ENCODE measurements around the gene ROGDI. TPM values are rescaled to one million over a fixed set of nuclear protein-coding genes. Genes with fewer than 3 reads are reported as not detected.

ROGDI gene, protein sequence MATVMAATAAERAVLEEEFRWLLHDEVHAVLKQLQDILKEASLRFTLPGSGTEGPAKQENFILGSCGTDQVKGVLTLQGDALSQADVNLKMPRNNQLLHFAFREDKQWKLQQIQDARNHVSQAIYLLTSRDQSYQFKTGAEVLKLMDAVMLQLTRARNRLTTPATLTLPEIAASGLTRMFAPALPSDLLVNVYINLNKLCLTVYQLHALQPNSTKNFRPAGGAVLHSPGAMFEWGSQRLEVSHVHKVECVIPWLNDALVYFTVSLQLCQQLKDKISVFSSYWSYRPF
- polyA plus RNA-seq (2014; cell fraction: cytosol; rRNA removed), result 51.0 and 59.5 TPM in 2 replicates
- 173 and 199 TPM in 2 replicates for polyA plus RNA-seq (2014; cell fraction: nucleus; rRNA removed)

DNA sequence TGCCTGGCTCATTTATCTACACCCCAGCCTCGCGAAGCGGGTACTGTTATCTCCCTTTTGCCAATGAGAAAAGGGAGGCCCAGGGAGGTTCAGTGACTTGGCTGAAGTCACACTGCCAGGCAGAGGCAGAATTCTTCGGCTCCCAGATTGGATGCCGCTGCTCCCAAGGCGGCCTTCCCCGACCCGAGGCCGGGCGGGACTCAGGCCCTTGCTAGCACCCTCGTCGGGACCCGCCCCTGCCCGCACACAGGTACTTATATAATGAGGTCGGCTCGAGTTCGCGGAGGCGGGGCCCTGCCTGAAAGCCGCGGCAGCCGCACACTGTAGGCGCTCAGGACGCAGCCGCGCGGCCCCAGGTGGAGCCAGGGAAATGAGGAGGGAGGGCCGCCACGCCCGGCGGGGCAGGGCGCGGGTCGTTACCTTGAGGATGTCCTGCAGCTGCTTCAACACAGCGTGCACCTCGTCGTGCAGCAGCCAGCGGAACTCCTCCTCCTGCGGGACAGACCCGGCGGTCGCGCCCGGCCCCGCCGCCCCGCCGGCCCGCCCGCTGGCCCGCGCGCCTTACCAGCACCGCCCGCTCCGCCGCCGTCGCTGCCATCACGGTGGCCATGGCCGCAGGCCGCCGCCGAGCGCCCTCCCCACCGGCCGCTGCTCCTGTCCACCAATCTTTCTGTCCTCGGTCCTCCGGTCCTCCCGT lies at the start of gene ROGDI:
ROGDI (minus strand) TSS at position 672 of the 697 bp plus-strand sequence; CDS start at position 610, 62 bp downstream.
- DNase-seq (ENCODE audit: low spot score), result peak; percentile 67

DNA sequence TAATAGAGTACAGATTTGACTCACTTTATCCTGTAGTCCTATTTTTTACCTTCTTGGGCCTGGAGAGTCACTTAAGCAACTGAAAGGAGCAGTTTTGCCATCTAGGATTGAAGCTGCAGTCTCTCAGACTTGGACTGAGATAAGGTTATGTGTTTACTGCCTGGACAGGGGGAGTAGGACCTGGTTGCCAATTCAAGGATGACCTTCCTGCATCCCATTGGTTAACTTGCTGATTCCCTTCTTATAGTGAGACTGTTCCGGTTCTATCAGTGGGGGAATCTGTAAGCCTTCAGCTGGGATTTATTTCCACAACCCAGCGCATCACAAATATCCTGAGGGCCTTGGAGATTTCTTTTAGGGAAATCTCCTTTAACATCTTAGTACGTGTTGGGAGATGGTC lies 47.8 kb upstream of the ROGDI start:
- DNase-seq (ENCODE audit: low spot score), result no peak

DNA sequence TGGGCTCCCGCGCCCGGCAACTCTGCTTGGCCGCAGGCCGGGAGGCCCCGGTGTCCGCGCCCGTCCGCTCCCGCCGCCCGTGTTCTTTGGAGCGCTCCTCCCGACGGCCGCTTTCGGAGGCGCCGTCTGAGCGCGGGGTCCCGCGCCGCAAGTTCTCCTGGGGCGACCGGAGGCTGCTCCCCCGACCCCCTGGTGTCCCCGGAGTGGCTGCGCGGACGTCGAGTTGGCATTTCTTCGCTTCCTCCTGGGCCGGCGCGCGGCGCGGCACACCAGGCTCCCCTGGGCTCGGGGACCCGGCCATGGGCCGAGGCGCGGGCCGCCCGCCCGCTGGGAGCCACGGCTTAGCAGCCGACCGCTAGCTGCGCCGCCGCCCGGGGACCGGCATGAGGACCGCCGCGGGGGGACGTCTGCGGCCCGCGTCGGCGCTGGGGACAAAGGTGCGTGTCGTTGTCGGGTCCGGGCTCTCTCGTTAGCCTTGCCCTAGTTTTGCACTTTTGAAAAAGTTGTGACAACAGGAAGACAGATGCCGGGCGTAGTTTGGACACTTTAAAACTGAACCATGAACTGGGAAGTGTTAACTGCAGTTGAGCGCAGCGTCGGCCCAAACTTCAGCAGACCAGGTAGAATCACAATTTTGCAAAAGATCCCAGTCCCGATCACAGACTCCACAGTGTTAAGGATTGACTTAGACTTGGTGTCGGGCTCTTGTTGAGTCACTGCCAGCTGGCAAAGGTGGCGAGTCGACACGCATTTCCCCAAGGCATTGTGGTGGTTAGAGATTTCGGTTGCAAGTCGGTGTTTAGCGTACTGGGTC lies 45.5 kb upstream of the ROGDI start:
- no peak for DNase-seq (ENCODE audit: low spot score)

DNA sequence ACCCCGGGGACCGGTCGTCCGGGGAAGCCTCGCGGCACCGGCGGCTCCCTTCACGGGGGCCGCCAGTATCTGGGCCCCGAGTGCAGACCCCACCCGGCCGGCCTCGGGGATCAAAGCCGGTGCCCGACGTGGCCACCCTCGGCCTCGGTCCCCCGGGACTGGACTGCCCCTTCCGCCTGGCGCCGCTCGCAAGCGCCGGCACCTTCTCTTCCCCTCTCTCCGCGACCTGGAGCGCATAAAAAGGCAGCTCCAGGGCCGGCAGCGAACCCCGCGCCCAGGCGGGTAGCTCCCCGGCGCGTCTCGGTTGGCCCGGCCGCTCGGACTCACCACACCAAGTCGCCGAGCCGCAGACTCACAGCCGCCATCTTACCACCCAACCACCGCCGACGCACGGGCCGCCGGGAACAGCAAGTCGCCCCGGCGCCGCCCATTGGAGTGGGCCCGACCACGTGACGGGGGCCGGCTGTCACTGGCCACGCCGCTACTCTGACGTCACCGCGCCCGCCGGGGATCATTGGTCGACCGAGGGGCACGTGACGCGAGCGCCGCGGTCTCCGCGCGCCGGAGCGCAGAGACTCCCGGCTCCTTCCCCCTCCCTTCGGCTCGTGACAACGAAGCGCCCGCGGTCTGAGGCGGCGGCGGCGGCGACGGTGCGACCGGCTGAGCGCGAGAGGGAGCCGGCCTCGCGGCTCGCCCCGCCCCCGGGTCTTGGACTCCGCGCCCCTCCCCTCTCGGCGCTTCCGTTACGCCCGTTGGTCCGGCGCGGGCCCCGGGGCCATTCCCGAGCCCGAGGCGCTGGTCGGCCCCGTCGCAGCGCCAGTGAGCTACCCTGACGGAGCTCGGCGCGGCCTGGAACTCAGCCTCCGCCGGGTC lies 44.7 kb upstream of the ROGDI start, which contains the start of the genes GLYR1 and UBN1:
GLYR1 (minus strand) TSS at position 388 of the 873 bp plus-strand sequence; CDS start at position 365, 23 bp downstream.
UBN1 (plus strand) TSS at position 581 of the 873 bp plus-strand sequence. CDS start 5,437 bp downstream, outside the sequence.
- DNase-seq (ENCODE audit: low spot score), result peak; percentile 96

DNA sequence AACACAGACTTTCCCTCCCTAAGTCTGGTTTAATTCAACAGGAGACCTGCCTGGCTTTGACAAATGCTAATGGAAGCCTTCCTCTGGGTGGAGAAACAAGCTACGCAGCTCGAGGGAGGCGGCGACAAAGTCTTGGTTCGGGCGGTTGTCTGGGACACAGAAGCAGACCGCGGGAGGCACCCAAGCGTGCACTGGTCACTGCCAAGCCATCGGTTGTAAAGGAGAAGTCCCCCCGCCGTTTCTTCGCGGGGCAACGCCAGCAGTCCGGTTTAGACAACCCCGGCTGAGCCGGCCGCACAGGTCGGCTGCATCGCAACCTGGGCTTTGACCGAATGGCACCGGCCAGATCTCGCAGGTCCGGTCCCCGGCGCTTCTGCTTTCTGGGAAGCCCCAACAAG lies 44.1 kb upstream of the ROGDI start:
- DNase-seq (ENCODE audit: low spot score), result peak; percentile 40

DNA sequence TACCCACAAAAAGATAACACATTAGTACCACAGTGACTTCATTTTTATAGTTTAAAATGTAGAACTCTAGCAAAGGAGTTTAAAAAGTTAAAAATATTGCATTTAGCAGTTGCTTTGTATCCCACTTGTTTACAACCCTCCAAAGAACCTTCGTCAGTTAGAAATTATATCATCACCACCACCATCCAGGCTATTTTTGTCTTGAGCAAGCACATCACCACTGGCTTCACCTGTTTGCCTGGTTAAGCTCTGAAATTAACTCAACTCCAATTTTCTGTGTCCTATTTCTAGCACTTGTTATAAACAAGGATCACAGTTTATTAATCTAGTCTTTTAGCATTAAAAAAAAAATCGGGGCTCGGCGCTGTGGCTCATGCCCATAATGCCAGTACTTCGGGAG lies 38.6 kb upstream of the ROGDI start:
- DNase-seq (ENCODE audit: low spot score), result no peak

DNA sequence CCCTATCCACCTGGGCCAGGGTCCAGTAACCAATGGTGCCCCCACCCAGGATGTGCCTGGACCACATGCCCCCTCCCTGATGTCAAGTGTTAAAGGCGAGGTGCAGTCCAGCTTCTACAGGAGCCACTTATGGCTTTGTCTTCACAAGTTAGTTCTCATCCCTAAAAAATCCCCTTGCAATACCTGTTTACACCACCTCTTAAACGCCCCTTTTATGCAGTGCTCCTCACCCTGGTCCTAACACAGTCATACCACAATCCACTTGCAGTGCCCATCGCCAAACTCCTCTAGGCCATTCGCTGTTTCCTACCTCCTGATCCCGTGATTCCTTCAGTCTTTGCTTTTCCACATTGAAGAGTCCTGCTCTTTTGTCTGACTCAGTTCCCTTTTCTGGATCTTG lies 37.5 kb upstream of the ROGDI start:
- DNase-seq (ENCODE audit: low spot score), result no peak

DNA sequence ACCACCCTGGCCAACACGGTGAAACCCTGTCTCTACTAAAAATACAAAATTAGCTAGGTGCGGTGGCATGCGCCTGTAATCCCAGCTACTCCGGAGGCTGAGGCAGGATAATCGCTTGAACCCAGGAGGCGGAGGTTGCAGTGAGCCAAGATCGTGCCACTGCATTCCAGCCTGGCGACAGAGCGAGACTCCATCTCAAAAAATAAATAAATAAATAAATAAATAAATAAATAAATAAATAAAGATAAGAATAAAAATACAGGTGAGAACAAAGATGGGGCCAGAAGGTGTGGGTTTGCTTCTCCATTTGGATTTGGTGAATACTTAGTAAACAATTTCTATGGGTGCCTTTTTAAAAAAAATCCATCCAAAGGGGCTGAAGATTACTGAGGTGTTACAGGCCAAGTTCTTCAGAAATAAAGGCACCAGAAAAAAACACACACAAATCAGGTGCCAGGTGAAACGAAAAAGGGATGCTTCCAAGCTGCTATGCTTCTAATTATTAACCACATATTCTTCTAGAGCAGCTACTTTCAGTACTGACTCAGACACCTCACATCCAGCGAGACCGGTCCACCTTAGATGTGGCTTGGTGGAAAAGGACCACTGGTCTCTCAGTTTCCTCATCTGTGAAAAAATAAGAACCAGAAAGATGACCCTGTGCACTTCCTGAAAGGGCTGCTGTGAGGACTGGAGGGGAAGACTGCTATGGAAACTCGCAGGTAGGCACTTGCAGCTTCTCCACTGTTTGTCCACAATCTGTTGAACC lies 35.5 kb upstream of the ROGDI start:
- DNase-seq (ENCODE audit: low spot score), result no peak

DNA sequence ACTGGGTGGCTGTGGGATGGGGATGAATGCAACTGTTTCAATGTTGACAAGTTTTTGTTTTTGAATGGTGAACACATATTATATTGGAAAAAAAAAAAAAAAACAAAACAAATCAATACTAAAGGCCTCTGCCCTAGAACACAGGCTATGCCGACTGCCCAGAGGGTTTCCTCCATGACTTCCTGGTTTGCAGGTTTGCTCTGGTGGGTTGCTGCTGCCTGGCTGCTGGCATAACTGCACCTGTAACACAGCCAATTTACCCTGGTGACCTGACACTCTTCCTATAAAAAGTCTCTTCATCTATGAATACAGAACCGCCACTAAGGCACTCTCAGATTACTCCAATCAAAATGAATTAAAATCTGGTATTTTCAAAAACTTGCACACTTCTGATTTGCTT lies 34.3 kb upstream of the ROGDI start:
- no peak for DNase-seq (ENCODE audit: low spot score)

DNA sequence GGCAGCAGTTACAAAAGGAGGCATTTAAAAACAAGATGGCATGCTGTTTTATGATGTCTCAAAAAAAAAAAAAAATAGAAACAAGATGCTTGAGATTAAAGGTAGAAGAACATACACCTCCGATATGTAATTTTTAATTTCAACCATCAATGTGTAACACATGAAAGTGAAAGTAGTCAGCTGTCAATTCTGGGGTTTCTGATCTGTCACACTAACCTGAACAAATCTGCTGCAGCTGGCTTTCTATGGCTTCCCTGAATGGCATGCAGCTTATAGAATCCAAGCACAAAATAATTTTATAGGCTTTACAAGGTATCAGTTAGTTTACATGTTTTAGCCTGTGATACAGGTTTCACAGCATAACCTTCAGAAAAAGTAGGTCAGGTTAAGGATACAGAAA lies 31.2 kb upstream of the ROGDI start:
- no peak for DNase-seq (ENCODE audit: low spot score)

DNA sequence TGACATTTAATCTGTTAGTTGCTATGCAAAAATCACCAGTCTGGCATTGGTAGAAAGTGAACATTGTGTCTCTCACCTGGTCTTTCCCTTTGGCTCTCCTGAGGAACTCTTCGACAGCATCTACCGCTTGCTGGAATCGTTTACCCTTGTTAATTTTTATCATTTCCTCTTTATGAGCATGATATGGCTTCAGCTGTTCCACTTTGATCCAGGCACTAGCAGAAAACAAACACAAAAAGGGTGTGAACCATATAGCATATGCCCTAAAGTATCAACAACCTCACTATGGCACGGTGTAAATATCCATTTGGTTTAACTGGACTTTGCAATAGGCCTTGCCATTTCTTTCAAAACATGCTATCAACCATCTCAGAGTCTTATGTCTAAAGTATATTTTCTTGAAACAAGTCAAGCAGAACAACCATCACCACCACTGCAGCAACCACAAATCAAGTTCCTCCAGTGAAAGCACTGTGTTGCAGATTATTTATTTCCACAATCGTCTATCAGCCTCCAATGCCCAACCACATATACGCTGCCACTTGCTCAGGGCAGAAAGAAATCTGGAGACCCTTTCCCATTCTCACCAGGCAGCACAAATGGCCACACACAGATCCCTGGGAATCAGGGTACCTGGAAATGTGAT lies 30.4 kb upstream of the ROGDI start:
- no peak for DNase-seq (ENCODE audit: low spot score)

DNA sequence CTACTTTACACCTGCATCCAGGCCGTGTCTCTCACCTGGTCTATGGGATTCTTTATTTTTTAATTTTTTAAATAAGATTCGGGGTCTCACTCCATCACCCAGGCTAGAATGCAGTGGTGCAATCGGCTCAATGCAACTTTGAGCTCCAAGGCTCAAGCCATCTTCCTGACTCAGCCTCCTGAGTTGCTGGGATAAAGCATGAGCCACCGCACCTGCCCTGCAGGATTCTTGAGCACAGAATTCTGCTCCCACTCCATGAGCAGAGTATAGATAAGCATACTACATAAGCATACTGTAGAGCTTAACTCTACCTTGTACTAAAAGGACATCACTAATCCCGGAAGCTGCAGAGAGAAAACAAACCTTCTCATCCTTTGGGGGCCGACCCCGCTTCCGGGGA lies 29.2 kb upstream of the ROGDI start:
- no peak for DNase-seq (ENCODE audit: low spot score)

DNA sequence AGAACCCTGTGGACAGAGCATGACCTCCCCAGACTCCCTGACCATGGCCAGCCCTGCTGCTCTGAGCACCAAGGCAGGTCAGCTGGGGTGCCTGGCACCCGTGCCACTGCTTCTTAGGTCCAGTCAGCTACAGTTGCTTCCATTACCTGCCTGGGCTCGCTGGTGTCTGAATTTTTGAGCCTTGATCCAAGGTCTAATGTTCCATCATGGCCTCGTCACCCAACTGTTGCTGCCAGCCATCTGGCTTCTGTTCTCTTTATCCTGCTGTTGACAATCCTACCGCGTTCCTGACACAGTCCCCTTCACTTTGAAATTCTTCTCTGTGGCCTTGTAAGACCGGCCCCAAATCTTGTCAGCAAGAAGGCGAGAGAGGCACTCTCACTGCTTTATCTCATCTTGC lies 28.0 kb upstream of the ROGDI start:
- DNase-seq (ENCODE audit: low spot score), result no peak

DNA sequence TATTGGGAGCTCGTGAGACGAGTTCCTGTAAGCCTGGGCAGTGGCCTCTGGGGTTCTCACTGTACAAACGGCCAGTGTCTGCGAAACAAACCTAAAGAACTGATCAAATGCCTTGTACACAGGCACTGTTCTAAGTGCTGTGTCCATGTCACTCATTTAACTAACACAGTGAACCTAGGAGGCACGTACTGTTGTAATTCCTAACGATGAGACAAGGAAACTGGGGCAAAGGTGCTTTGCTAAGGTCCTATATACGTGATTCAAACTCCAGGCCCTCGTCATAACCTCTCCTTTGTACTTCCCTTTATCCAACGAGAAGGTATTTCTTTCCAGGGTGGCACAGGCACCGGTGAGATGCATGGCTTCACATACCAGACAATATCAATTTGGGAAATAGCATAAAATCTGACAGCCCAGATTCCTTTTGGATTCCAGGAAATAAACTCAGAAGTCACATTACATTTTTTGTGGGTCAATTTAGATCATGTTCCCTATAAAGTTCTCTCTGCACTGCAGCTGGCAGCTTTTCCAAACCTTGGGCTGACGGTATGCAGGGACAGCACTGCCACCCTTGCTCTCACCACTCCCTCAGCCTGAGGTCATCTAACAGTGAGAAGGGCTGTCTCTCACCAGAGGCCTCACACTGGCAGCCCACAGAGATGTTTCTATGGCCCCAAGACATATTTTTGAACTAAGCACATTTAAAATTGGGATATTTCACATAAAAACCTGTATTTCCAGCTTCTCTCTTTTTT lies 26.3 kb upstream of the ROGDI start:
- DNase-seq (ENCODE audit: low spot score), result no peak

DNA sequence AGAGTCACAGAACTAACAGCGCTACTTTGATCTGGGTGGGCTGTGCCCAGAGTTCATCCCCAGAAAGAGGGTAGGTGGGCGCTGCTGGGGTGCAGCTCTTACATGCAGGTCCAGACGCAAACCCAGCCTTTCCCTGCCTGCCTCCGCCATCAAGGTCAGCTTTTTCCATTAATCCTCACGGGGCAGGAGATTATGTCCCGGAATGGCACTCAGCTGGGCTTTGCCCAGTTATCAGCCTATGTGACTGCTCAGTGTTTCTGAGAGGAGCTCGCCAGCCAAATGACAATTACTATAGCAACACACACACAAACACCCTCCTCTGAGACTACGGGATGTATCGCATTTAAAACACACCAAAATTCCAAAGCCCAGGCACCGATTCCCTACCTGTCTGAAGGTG lies 24.5 kb upstream of the ROGDI start:
- no peak for DNase-seq (ENCODE audit: low spot score)

DNA sequence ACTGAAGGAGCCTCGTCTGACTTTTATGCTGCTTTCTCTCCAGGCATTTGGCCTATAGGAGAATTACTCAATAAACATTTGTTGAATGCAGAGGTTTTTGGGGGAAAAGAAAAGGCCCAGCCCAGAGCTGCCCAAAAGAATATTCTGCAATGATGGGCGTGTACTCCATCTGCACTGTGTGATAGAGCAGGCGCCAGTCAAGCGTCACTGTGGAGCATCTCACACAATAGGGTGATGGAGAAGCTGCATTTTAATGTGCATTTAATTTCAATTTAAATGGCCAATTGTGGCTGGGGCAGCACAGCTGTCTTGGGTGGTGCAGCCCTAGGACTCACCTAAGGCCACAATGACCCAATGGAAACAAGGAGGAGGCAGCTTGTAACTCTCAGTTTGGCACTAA lies 24.1 kb upstream of the ROGDI start:
- no peak for DNase-seq (ENCODE audit: low spot score)

DNA sequence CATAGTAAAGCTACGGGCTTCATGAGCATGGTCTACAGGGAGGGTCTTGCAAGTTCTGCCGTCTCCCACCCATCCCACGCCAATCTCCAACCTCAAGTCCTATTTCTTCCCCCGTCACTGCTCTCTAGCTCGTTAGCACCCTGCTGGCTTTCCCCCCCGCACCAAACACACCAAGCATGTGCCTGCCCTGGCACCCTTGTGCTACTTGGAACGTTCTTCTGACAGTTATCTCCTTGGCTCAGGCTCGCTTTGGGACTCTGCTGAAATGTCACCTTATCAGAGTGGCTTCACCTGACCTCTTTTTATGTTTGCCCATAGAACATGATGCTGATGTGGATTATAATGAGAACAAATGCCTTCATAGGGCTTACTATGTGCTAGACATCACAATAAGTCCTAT lies 22.8 kb upstream of the ROGDI start:
- no peak for DNase-seq (ENCODE audit: low spot score)

DNA sequence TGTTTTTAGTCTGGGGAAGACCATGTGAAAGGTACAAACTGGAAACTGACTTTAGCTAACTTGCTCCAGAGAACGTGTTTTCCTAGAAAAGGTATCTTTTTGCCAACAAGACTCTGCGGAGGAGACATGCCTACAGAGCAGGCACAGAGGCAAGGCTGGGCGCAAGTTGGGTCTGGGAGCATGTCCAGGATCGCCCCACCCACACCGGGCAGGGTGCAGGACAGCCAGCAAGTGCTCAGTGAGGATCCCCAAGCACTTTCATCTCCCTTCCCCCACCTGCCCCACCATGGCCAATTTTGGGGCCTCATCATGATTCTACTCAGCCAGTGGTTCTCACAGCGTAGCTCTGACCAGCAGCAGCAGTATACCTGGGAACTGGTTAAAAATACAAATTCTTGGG lies 18.2 kb upstream of the ROGDI start:
- DNase-seq (ENCODE audit: low spot score), result no peak

DNA sequence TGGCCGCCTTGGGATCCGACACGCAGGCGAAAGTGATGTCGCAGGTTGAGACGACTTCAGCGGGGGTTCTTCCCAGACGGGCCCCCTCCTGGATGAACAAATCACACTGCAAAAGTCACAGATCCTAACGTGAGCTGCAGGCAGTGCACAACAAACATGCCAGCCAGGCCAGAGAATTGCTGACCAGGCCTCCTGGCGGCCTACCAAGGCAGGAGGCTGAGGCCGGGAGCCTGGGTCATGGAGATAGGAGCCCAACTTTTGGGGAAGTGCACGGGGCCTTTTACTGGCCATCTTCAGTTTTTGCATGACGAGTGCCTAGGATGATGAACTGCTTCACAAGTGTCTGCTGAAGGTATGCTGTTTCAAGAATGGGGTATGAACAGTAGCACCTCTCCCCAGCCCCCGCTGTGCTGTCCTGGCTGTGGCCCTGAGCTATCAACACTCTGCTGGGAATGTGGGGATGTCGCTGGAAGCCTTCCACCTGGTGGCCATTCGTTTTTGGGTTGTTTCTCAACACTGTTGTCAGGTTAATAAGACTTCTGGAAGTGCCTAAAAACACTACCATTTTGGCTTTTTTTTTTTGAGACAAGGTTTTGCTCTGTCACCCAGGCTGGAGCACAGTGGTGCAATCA lies 12.2 kb upstream of the ROGDI start:
- no peak for DNase-seq (ENCODE audit: low spot score)
